ENCODE results near the gene BPIFB6.

BPIFB6 gene

DNA sequence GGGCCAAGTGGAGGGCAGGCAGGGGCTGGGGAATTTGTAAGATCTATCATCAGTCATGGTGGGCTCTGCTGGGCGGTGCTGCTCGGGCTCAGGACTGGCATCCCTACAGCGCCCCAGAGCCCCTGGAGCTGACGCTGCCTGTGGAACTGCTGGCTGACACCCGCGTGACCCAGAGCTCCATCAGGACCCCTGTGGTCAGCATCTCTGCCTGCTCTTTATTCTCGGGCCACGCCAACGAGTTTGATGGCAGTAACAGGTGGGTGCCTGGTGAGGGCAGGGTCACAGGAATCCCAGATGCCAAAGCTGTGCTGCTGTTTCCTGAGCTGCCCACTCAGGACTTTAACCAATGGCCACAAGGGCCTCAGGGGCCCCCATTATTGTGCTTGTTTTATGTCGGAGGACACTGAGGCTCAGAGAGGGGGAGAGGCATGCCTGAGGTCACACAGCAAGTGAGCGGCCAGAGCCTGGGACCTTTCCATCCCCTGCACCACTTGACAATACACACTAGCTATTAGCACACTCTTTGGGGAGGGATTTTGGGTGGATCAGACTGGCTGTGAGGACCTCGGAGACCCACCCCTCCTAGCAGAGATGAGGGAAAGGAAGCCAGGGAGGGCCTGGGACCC, 17.6 kb upstream of the BPIFB6 start:
- no peak overlapping the region for H3K4me3 ChIP-seq (ENCODE audit: low read length)
- DNase-seq (ENCODE audit: low read depth, low spot score) = no peak

DNA sequence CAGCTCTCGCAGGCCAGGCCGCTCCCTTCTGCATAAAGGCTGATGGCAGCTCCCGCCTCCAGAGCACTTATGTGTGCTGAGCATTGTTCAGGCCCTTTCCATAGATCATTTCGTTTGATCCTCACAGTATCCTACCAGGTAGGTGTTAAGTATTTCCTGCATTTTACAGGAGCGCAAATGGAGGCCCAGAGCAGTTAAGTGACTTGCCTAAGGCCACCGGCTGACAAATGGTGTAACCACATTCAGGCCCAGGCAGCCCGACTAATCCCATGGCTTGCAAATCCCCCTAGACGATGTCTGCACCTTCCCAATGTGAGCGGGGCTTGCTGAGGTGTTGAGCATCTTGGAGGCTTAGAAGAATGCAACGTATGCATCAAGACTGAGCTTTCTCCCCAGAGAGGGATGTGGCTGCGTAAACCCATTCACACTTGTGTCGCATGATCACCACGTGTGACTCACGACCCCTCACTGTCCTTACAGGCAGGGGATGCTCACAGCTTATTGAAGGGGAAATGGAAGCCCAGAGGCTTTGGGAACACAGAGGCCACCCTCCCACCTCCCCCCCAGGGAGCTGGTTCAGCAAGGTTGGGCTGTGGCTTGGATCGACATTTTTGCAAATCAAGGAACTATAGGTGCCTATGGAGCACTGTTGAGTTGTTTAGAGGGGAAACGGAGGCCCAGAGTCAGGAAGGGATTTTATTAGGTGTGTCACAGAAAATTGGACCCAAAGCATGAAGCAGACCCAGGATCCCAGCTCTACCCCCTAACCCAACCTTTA, 16.9 kb upstream of the BPIFB6 start:
- no peak overlapping the region for H3K4me3 ChIP-seq (ENCODE audit: low read length)

DNA sequence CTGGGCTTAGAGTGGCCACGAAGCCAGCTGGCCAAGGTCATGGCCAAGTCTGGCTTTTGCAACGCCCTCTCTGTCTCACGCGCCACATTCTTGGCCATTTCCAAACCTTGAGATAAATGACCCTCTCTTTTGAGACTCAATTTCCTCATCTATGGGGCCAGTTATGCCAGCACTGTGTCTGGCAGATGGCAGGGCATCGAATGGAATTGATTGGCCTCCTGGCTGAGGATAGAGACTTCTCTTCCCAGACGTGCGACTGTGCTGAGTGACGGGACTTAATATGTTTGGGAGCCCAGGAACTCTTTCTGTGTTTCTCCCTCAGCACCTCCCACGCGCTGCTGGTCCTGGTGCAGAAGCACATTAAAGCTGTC, 16.3 kb upstream of the BPIFB6 start:
- H3K4me3 ChIP-seq (ENCODE audit: low read length) = no peak overlapping the region
- no peak for DNase-seq (ENCODE audit: low read depth, low spot score)

More for the DNA sequence above, 16.9 kb upstream of the BPIFB6 start:
- no peak for DNase-seq (ENCODE audit: low read depth, low spot score)

DNA sequence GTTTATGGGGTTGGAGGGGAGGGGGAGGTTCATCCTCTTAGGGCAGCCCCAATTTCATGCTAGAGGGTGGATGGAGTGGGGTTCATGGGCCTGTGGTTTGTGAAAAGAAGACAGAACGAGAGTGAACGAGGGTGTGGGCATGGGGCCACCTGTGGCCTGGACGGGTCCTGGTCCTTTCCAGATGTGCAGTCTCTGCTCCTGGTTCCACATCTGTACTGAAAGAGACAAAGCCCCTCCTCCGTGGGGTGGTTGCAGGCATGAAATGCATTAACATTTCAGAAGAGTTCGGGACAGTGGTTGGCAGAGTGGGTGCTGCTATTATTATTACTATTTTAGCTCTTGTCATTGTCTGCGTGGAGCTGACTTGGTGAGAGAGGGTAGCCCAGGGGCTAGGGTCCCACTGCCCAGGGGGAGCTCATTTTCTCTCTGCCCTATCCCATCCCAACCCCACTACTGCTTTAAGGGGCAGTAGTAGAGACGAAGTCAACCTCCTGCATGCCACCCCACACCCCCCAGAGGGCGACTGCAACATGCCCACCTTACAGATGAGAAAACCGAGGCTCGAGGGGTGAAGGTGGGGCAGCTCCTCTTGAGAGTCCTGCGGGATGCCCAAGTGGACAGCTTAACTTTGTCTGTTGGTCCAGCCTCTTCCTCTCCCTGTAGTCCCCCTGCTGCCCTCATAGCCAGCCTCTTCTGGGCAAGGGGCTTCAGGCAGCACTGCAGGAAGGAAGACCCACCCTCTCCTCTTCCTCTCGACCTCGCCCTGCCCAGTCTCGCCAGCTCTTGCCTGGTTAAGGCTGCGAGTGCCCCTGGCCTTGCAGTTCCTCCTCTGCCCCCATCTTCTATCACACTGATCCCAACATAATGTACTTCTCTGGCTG, 15.5 kb upstream of the BPIFB6 start:
- DNase-seq (ENCODE audit: low read depth, low spot score) = no peak
- no peak overlapping the region for H3K4me3 ChIP-seq (ENCODE audit: low read length)

DNA sequence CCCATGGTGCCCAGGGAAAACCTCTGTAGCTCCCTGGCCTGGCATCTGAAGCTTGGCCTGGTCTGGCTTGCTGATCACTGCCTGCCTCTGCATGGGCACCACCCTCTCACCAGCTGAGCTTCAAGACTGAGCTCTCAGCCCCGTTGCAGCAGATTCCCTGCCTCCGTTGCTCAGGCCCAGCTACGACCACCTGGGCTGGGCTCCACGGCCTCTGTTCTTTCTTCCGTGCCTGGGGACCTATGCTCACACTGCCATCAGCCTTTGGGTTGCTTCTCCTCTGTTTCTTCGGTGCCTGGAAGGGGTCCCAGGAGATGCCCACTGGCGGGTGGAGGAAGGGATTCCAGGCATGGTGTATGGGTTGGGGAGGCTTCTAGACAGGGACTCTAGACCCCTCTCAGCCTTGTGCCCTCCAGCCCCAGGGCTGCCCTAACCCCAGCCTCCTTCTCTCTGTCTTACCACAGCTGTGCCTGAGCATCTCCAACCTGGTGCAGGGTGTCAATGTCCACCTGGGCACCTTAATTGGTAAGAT, 14.8 kb upstream of the BPIFB6 start:
- no peak overlapping the region for H3K4me3 ChIP-seq (ENCODE audit: low read length)
- no peak for DNase-seq (ENCODE audit: low read depth, low spot score)

DNA sequence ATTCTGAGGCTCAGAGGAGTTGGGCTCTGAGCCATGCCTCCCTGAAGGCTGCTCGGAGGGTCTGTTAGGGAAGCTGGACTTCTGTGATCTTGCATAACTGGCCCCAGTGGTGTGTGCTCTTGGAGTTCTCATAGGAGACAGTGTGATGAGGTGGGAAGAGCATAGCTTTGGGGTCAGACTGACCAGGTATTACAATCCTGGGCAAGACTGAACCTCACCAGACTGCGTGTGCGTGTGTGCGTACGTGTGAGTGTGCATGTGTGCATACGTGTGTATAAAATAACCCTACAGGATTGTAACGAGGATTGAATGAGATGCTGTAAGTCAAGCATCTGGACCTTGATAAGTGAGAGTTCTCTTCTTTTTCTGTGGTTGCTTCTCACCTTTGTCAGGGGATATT, 13.9 kb upstream of the BPIFB6 start:
- no peak overlapping the region for H3K4me3 ChIP-seq (ENCODE audit: low read length)
- DNase-seq (ENCODE audit: low read depth, low spot score) = no peak

DNA sequence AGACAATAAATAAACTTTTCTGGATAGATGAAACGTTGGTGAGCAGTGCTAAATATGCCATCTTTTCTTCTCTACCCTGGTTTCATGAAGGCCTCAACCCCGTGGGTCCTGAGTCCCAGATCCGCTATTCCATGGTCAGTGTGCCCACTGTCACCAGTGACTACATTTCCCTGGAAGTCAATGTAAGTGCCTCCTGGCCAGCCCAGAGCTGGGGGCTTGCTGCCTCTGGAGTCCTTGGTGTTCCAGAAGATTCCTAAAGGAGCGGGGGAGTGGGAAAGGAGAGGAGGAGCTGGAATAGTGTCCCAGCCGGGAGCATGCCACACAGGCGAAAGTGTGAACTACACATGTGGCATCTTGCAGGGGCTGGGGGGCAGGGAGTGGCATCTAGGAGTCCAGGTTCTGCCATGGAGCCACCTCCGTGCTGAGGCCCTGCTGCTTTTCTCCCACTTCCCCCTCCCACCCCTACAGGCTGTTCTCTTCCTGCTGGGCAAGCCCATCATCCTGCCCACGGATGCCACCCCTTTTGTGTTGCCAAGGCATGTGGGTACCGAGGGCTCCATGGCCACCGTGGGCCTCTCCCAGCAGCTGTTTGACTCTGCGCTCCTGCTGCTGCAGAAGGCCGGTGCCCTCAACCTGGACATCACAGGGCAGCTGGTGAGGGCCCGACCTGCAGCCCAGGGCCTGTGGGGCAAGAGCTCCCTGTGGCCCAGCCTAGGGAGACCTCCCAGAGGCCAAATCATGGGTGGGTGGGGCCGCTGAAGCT, 13.1 kb upstream of the BPIFB6 start:
- DNase-seq (ENCODE audit: low read depth, low spot score) = no peak
- no peak overlapping the region for H3K4me3 ChIP-seq (ENCODE audit: low read length)

DNA sequence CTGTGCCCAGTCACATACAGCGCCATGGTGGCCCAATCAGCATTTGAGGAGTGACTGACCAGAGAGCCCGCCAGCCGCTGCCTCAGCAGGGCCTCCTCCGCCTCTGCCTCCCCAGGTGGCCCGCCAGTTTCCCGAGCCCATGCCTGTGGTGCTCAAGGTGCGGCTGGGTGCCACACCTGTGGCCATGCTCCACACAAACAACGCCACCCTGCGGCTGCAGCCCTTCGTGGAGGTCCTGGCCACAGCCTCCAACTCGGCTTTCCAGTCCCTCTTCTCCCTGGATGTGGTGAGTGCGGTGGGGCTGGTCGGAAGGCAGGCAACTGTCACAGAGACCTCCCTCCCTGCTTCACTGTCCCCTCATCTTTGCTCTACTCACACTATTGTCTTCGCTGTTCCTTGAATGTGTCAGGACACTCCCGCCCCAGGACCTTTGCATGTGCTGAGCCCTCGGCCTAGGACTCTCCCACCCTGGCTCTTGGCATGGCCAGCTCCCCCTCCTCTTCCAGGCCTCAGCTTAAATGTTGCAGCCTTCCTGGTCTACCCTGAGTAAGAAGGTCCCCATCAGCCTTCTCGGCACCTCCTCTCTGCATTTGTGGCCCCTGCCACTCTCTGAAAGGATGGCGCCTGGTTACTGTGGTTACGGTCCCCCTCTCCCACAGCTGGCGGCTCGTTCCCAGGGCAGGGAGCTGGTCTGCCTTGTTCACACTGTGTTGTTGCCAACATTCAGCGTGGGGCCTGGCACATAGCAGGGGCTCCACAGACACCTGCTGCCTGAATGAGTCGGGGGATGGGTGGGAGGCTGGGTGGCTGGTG, 11.8 kb upstream of the BPIFB6 start:
- peak; percentile 10 for DNase-seq (ENCODE audit: low read depth, low spot score)

DNA sequence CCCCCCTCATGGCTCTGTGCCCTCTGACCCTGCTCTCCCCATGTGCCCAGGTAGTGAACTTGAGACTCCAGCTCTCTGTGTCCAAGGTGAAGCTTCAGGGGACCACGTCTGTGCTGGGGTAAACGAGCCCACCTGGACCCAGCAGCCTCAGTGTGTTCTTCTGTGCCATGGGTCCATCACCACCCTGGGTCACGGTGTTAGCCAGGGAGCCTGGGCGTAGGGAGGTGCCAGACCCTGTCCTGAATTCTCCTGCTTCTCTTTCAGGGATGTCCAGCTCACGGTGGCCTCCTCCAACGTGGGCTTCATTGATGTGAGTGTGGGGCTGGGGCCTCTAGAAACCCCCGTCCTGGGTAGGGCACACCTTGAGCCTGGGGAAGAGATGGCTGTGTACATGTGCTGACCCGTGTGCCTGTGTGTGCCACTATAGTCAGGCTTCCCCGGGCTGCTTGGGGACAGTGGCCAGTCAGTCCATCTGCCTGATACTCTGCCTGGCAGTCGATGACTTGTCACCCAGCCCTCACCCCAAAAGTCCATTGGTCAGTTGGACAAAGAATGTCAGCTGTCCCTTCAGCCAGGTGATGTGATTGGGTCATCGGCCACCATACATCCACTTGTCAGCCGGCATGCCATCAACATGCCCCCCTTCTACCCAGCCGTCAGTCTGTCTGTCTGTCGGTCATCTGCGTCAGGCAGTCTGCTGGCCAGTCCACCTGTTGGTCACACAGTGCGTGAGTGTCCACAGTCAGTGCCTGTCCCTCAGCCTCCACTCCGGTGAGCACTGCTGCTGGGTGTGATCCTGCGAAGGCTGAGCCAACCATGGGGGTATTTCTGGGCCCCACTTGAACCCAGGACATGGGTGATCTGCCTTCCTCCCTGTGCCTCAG, 10.9 kb upstream of the BPIFB6 start:
- H3K4me3 ChIP-seq (ENCODE audit: low read length) = no peak overlapping the region
- DNase-seq (ENCODE audit: low read depth, low spot score) = no peak

More for the DNA sequence above, 11.8 kb upstream of the BPIFB6 start:
- H3K4me3 ChIP-seq (ENCODE audit: low read length) = no peak overlapping the region

DNA sequence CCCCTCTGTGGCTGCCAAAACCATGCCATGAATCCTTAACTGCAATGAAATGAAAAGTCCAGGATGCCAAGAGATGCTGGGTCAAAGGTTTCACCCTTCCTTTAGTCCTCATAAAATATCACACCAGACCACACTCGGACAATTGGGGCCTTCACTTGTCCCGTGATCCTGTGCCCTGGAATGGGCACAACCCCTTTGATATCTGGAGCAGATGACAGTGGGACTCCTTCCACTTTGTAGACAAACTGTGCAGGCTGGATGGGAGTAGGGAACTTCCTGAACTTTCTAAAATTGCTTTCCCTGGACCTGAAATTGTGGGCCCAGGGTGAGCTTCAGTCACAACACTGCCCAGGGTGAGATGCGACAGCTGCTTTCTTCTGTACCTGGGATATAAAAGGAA, 9.6 kb upstream of the BPIFB6 start:
- no peak overlapping the region for H3K4me3 ChIP-seq (ENCODE audit: low read length)
- DNase-seq (ENCODE audit: low read depth, low spot score) = no peak

DNA sequence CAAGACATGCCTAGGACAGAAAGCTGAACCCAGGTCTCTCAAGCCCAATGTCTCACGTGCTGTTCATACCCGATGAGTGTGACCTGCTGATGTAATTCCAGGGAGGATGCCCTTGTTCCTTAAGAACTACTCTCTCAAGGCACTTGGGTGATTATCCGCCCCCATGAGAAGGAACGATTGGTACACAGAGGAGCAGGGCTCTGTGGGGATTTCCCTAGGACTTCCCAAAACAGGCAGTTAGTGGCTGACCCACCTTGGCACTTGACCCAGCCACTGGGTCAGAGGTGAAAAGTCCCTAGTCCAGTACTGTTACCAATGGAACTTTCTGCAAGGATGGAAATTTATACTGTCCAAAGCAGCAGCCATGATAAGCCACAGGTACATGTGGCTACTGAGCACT, 9.2 kb upstream of the BPIFB6 start:
- H3K4me3 ChIP-seq (ENCODE audit: low read length) = no peak overlapping the region
- DNase-seq (ENCODE audit: low read depth, low spot score) = no peak

DNA sequence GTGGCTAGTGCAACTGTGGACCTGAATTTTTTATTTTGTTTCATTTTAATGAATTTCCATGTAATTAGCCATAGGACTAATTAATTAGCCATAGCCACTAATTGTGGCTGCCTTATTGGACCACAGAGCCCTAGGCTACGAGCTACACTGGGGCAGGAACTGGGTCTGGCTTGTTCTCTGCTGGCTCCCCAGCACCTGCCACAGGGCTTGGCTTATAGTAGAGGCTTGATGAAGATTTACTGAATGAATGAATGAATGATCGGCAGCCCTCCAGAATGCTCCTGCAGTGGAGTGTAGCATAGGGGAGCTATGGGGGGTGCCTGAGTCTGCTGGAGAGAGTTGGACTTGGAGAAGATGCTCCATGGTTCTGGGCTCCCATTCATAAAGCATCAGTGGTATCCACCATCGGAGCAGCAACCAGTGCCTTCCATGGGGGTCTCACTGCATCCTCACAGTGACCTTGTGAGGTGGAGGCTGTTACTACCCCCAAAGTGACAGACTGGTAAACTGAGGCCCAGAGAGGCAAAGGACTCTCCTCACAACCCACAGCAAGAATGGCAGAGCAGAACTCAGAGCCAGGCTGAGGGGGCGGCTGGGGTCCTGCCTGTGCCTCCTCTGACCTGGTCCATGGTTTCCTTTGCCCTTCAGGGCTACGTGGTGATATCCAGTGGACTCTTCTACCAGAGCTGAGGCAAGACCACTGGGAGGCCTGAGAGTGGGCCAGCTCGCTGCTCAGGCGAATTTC, 8.6 kb upstream of the BPIFB6 start:
- no peak for DNase-seq (ENCODE audit: low read depth, low spot score)
- no peak overlapping the region for H3K4me3 ChIP-seq (ENCODE audit: low read length)

DNA sequence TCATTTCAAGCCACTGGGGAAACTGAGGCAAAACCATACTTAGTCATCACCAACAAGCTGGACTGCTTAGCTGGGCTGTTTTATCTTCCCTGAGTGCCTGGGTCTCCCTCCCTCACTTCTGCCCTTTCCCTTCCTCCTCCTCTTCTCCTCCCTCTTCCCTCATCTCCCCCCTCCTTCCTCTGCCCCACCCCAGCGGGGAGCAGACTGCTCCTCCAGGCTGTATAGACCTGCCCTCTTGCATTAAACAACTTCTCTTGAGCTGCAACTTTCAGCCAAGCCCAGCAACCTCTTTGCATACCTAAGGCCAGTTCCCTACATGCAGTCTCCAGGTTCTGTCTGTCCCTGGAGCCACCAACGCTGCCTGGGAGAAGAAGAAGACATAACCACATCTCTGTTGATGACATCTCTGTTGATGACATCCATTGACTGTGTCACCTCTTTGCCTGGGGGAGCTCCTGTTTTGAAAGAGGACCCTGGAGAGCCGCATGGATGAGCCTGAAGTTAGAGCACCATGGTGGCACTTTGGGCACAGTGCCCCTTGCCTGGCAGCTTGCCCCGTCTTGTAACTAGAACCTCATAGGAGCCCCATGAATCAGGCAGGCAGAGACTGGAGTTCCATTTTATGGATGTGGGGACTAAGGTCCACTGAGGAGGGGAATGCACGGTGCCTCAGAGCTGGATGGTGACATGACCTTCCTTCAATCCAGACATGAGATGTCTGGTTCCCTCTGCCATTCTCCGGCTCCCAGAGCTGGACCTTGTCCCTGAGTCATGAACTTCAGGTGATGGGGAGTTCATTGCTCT, 7.8 kb upstream of the BPIFB6 start:
- H3K4me3 ChIP-seq (ENCODE audit: low read length) = no peak overlapping the region
- no peak for DNase-seq (ENCODE audit: low read depth, low spot score)

DNA sequence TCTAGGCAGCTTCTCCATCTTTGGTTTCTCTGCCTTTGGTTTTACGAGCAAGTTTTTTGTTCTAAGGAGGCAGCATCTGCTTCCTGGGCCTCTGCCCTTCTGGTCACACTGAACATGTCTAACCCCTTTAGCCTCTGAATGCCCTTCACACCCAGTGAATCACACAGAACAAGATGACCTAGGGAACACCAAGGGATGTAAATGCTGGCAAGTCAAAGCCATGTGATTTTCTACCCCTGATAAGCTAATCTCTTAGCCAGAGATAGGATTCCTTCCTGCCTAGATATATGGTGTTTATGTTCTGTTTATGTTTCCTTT, 7.2 kb upstream of the BPIFB6 start:
- DNase-seq (ENCODE audit: low read depth, low spot score) = no peak
- H3K4me3 ChIP-seq (ENCODE audit: low read length) = no peak overlapping the region

DNA sequence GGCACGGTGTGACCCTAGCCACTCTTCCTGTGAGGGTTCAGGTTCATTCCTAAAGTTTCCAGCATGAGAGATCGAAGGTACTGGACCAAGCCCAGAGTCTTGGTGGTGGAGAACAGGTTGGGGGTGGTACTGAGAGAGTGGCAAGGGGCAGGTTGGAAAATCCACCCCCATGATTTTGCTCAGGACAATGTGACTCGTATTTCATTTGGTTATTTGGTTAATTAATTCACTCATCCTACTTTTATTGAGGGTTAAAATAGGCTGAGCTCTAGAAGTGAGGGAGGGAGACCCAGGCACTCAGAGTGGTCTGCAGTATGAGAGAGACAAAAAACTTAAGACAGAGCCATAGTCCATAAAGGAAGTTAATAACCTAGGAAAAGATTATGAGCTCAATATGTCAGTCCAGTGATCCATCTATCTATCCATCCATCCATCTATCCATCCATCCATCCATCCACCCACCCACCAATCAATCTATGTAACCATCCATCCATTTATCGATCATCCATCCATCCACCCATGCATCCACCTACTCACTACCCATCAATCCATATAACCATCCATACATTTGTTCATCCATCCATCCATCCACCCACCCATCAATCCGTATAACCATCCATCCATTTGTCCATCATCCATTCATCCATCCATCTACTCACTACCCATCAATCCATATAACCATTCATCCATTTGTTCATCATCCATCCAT, 6.7 kb upstream of the BPIFB6 start:
- DNase-seq (ENCODE audit: low read depth, low spot score) = no peak
- H3K4me3 ChIP-seq (ENCODE audit: low read length) = no peak overlapping the region
